HG03565 (cell line): ENCODE measurements around the gene LRRN4.
A peak's percentile ranks its signal among the peaks of the same experiment; 100 is the strongest.

Experiments used
- ATAC-seq: cut with Tn5 transposase; IDR thresholded peaks from one replicate; pipeline ENCODE4 v1.9.1; 2021; ENCODE audit warnings: mild to moderate bottlenecking, moderate library complexity; ENCODE audit not compliant: unreplicated experiment

LRRN4 gene

DNA sequence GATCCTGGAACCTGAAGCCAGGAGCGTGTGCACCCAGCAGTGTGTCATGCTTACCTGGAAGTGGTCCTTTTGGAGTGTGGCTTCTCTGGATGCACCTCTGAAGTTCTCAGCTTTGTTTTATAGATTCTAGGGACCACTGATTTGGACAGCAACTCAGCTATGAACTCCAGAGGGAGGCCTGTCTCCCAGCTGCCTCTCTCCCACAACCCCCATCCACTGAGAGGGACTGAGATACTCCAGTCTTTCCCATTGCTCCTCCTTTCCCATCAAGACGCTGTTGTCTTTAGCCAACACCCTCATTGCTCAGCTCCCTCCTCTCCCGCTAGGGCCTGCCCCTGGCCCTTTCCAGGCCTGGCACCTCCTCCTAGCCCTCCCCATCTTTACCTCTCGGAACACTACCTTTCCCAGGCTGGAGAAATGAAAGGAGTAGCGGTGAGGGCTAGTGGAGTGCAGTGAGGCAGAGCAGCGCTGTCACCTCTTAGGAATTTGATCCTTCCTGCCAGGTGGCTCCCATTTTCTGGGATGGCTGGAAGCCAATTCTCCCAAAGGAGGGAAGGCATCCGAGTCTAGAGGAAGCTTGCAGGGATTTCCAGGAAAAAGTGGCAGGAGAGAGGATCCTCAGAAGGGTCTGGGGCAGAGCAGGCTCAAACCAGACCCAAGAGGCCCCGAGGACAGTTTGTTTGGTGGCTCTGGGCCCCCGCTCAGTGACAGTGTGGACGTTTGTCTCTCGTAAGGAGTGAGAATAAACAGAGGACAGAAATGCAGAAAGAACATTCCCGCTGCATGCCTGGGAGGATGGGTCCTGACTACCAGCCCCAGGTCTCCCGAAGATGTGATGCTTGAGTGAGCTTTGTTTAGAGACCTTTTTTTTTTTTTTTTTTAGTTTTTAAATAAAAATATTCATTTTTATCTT is at the start of gene LRRN4:
Gene LRRN4 (minus strand): TSS at position 285 of the 913 bp plus-strand sequence. CDS start 1,261 bp downstream, outside the sequence.
- ATAC-seq, result no peak

- ATAC-seq, result no peak
Measured at GRCh38 chr20:6103301-6103700, 49.4 kb upstream of the LRRN4 start.

DNA sequence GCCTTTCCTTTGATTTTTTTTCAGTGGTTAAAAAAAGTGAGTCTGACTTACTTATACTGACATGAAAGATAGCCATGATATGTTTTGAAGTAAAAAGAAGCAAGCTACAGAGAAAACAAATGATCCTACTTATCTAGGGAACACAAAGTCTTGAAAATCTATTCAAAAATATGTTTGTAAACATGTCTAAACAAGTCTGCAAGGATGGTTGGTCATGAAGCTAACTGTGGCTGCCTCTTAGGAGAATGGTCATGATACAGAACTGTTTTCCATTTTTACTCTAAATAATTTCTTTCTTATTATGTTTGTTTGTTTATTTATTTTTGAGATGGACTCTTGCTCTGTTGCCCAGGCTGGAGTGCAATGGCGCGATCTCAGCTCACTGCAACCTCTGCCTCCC is 47.5 kb upstream of the LRRN4 start:
- no peak for ATAC-seq

DNA sequence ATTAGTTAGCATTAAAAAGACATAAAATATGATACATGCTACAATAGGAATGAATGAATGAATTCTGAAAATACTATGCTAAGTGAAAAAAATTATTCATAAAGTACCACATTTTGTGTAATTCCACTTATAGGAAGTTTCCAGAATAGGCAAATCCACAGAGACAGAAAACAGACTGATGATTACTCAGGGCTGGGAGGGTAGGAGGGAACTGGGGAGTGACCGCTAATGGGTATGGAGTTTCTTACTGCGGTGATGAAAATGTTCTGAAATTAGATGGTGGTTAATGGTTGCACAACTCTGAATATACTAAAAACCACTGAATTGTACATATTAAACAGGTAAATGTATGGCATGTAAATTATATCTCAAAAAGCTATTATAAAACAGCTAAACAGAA is 46.4 kb upstream of the LRRN4 start:
- ATAC-seq, result no peak

DNA sequence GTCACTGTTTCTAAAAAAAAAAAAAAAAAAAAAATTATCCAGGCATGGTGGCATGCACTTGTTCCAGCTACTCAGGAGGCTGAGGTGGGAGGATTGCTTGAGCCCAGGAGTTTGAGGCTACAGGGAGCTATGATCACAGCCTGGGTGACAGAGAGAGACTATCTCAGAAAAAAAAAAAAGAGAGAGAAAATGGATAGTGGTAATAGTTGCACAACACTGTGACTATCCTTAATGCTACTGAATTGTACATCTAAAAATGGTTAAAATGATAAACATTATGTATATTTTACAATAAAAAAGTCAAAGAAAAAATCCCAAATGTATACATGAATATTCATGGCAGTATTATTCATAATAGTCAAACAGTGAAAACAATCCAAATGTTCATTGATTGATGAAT is 46.0 kb upstream of the LRRN4 start:
- ATAC-seq, result no peak

DNA sequence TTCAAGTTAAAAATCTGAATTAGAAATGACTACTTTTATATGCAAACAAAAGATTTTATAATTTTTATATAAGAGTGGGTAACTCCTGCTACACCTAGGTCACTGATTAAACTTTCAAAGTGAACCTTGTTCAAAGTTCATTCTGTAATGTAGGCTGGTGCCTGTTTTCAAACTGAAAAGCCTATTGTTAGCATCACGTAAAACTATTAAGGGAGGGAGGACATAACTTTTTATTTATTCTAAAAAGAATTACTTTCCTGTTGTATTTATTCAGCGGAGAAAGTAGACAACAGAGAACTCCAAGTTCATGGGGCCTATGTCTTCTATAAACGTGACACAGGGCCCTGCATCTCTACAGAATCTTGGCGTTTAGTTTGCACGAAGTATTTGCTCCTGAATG is 41.5 kb upstream of the LRRN4 start:
- ATAC-seq, result no peak

GRCh38 chr20:6094565-6094964 is 40.7 kb upstream of the LRRN4 start:
- ATAC-seq, result no peak

GRCh38 chr20:6094063-6094462 is 40.2 kb upstream of the LRRN4 start:
- ATAC-seq, result no peak

GRCh38 chr20:6091661-6092060 is 37.8 kb upstream of the LRRN4 start:
- ATAC-seq, result no peak

- ATAC-seq, result no peak
Measured at GRCh38 chr20:6086868-6087267, 33.0 kb upstream of the LRRN4 start.

GRCh38 chr20:6083926-6084325 is 30.1 kb upstream of the LRRN4 start:
- no peak for ATAC-seq

DNA sequence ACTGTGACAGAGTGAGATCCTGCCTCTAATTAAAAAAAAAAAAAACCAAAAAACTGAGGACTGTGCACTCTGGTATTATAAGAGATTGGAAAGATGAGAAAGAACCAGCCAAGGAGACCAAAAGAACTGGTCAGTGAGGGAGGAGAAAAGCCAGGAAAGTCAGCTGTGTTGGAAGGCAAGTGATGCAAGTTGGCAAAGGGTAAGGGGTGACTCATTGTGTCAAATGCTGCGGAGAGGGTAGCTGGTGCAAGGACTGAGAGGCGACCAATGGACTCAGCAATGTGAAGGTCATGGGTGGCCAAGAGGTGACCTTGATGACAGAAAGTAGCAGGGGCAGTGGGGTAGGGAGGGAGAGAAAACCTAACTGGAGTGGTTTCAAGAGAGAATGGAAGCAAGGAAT is 27.4 kb upstream of the LRRN4 start:
- no peak for ATAC-seq

DNA sequence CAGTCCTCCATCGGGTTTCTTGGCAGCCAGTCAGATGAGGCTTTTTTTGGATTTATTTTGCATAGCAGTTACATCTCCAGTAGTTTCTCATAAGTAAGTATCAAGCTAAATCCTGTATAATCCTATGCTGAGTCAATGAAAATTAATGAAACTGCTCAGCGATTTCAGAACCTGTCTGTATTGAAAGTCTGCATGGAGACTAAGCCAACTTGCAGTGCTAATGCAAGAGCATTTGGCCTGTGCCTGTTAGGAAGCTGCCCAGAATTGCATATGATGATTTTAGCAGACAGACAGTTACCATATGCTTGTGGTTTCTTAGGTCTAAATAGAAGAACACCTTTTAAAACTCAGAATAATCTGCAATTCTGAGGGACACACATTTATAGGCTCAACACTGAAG is 25.2 kb upstream of the LRRN4 start:
- no peak for ATAC-seq

- no peak for ATAC-seq
Measured at GRCh38 chr20:6075428-6076219, 21.8 kb upstream of the LRRN4 start.

DNA sequence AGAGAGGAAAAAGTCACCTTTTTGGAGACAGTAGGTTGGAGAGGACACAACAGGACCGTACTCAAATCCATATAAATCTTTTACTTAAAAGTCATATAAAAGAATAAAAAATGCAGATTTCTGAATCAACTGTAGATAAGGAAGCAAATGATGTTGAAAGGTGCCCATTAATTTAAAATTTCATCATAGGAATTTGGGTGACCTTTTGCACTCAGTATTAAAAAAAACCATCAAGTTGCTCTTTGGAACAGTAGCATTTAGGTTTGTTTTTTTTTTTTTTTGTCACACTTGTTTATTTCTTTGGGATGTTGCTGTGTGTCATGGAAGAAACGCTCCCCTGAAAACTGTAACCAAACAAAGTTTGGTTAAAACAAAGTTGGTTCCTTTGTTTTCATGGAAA is 20.9 kb upstream of the LRRN4 start:
- ATAC-seq, result no peak

GRCh38 chr20:6074145-6074561 is 20.3 kb upstream of the LRRN4 start:
- peak; percentile 72 for ATAC-seq

DNA sequence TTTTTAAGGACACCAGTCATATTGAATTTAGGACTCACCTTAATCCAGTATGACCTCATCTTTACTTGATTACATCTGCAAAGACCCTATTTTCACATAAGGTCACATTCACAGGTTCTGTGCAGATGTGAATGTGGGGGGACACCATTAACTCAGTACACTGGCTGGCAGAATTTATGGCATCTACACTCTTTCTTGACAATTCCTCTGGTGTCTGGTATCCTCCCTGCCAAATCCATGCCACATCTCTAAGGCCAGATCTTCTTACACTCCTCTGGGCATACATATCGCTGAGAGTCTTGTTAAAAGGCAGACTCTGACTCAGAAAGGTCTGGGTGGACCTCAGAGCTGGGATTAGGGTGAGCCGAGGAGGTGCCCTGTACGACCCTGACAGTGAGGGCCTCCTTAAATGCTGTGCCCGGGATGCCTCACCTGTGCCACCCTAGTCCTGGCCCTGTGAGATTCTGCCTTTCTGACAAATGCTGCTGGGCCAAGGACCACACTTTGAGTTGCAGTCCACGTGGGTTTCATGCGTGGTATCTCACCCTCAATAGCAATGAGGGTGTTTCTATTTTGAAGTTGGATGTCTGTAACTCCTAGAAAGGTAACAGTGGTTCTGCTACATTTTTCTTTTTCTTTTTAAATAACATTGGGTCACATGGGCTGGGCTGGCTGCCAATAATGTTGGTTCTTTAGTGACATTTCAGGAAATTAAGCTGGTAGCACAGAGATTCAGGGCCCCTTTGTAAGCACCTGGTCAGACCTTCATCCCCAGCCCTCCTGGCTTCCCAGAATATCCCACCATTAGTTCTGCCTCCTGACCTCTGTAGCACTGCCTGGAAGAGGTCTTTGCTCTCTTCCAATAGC is 17.2 kb upstream of the LRRN4 start:
- ATAC-seq, result no peak

- ATAC-seq, result no peak
Measured at GRCh38 chr20:6069669-6070068, 15.8 kb upstream of the LRRN4 start.

- no peak for ATAC-seq
Measured at GRCh38 chr20:6067763-6068318, 14.0 kb upstream of the LRRN4 start.

DNA sequence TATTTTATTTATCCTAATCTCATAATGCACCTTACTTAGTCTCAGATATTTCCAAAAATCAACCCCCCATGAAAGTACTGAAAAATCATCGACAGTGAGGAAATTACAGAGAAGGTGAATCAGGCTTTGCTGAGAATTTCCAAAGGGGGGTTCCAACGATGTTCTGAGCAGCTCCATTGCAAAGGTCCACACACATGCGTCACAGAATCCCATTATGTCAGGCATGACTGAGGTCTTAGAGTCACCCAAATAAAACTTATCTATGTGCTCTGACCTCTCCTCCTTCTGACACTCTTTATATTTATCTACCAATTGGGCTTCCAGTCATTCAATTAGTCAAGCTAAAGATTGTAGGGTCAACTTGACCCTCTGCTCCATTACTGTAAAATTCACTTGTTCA is 12.7 kb upstream of the LRRN4 start:
- no peak for ATAC-seq

- ATAC-seq, result no peak
Measured at GRCh38 chr20:6061544-6061943, 7.7 kb upstream of the LRRN4 start.
